OCI-LY7 (cell line): ENCODE results near the gene CRYZ.

Experiments
- EZH2phosphoT487 ChIP-seq: fragments of 200-600 bp; sonication (generic); IDR thresholded peaks from 2 replicates; pipeline ENCODE4 v1.6.1; 2018; ENCODE audit warnings: low read depth, borderline replicate concordance, mild to moderate bottlenecking, mixed run types, antibody characterized with exemption, low read length, moderate library complexity, mixed read lengths
- TF ChIP-seq, protein P1 (sequence below): fragments of 200-600 bp; sonication (generic); conservative IDR thresholded peaks from 2 replicates; pipeline ENCODE4 v1.5.1; 2014; ENCODE audit warnings: mild to moderate bottlenecking, antibody characterized with exemption, low read length, moderate library complexity, mixed read lengths

DNA sequence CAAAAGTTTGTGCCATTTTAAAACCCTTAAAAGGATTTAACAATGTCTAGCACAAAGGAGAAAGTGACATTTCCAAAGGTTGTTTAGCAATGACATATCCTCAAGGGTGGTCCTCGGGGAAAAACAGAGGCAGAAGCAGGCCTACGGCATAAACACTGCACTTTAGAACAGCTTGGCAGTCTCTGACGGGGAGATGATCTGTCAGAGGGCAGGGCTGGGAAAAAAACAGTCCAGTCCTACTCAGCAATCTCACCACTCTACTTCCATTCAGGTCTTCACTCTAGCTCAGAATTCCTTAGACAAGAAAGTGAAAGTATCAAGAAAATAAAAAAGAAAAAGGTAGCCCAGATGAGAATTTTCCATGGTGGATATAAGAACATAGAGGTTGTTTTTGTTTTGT lies 4.1 kb downstream of the CRYZ start:
- TF ChIP-seq, protein P1, sequence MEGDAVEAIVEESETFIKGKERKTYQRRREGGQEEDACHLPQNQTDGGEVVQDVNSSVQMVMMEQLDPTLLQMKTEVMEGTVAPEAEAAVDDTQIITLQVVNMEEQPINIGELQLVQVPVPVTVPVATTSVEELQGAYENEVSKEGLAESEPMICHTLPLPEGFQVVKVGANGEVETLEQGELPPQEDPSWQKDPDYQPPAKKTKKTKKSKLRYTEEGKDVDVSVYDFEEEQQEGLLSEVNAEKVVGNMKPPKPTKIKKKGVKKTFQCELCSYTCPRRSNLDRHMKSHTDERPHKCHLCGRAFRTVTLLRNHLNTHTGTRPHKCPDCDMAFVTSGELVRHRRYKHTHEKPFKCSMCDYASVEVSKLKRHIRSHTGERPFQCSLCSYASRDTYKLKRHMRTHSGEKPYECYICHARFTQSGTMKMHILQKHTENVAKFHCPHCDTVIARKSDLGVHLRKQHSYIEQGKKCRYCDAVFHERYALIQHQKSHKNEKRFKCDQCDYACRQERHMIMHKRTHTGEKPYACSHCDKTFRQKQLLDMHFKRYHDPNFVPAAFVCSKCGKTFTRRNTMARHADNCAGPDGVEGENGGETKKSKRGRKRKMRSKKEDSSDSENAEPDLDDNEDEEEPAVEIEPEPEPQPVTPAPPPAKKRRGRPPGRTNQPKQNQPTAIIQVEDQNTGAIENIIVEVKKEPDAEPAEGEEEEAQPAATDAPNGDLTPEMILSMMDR: no peak
- TF ChIP-seq EZH2phosphoT487: no peak
